Astrocyte of the hippocampus (primary cell): Measurements from ENCODE around the gene MYO5B.

Source experiments
- DNase-seq: peaks from one replicate; pipeline ENCODE4 v3.0.0; 2011; ENCODE audit warnings: low read depth, low spot score

The MYO5B gene

DNA sequence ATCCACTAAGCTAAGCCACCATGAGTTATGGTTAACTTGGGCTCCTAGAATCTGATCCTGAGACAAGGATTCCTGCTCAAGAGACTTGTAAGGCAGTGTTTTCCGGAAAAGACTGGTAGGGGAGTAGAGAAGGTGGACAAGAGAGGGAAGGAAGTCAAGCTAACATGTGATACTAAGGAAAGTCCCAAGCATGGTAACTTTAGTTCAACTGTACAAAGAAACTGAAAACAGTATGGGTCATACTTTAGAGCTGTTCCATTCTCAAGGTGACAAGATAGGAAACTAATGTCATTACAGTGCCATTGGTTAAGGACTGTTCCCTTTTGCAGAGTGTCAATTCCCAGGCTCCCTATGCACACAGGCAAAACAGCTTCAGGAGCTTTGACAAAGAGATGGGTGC, 5.8 kb downstream of the MYO5B start:
- DNase-seq, result no peak

DNA sequence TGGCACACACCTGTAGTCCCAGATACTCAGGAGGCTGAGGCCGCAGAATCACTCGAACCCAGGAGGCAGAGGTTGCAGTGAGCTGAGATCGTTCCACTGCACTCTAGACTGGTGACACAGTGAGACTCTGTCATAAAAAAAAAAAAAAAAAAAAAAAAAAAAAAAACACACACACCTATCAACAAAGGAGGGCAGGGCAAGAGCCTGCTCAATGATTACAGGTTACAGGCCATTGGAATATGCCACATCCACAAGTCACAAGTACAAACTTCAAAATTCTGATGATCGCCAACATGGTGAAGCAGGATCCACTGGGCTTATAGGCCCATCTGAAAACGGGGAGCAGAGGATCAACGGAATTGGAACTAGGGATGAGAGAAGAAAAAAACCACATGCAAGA, 6.3 kb downstream of the MYO5B start:
- DNase-seq, result no peak

DNA sequence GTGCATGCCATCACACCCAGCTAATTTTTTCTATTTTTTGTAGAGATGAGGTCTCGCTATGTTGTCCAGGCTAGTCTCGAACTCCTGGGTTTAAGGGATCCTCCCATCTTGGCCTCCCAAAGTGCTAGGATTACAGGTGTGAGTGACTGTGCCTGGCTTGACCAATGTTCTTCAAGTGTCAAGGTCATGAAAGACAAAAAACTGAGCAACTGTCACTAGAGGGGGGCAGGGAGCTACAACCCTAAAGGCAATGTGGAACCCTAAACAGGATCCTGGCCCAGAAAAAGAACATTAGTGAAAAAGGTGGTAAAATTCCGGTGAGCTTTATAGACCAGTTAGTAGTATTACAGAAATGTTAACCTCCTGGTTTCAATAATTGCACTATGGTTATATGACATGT, 7.3 kb downstream of the MYO5B start:
- DNase-seq, result no peak

DNA sequence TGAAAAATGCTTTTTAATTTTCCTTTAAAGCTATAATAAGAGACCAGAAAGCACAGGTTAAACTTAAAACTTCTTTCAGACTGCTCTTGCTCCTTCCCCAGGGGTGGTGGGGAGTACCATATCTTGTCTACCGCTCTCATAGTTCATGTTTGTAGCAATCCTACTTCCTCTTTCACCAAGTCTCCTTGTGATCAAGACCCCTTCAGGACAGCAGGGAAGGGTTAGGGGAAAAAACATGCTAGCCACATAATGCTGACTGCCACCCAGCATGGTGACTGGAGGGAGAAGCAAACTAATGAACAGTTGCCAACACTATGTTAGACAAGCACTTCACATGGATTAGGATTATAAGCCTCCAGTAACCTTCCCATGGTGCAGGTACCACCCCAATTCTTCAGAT, 8.6 kb downstream of the MYO5B start:
- no peak for DNase-seq

DNA sequence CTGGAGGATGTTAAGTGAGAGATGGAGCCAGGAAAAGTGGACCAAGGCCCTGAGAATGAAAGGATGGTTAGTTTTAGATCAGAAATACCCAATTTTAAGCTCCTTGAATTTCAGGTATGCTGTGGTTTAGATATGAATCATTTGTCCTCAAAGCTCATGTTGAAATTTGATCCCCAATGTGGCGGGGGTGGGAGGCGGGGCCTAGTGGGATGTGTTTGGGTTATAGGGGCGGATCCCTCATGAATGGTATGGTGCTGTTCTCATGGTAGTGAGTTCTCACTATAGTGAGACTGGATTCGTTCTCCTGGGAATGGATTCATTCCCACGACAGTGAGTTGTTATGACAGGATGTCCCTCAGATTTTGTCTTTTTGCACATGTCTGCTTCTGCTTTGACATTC, 11.4 kb downstream of the MYO5B start:
- peak; percentile 86 for DNase-seq

DNA sequence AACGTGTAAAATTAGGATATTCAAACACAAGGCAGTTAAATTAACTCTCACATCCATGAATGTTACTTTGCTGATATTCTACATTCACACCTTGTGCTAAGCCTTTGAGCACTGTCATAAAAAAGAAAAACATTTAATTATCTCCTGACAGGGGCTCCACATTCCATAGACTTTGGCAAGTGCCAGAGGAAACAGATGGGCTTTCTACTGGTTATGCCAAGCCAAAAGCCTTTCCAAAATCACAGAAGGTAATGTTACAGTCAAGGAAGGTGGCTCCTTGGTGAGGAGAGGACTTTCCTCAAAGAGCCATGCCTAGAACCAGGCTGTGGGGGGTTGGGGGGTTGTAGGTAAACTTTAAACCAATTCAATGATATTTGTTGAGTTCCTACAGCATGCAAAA, 12.4 kb downstream of the MYO5B start:
- DNase-seq, result no peak

DNA sequence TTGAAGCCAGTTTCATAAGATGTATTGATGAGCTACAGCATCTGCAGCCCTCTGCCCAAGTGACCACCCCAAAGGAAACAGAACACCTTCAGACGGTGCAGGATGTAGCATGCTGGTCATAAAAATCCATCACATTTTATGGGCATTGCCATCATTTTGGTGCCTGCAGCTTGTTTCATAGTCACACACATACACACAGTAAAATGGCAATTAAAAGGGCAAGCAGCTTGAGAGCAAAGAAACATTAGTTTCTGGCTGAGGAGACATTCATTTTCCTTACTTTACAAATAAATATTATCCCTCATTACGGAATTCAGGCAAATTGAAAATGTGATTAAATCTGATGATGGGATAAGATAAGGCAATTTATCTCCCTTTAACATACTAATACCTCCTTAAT, 13.4 kb downstream of the MYO5B start:
- DNase-seq, result no peak

DNA sequence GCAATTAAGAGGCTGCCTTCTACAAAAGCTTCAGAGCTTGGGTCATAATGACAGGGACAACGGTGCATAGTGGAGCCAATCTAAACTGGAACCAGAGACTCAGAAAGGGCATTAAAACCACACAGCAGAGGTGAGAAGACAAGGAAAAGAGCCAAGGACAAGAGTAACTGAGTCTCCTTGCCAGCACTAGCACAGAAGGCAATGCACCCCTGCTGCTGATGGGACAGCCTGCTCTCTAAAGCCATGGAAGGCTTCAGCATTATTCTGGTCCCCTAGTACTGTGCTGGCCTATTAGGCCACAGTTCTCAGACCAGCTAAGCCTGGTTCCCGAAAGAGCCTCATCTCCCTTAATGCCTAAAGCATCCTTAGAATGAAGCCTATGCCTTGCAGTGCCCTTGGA, 15.5 kb downstream of the MYO5B start:
- no peak for DNase-seq

DNA sequence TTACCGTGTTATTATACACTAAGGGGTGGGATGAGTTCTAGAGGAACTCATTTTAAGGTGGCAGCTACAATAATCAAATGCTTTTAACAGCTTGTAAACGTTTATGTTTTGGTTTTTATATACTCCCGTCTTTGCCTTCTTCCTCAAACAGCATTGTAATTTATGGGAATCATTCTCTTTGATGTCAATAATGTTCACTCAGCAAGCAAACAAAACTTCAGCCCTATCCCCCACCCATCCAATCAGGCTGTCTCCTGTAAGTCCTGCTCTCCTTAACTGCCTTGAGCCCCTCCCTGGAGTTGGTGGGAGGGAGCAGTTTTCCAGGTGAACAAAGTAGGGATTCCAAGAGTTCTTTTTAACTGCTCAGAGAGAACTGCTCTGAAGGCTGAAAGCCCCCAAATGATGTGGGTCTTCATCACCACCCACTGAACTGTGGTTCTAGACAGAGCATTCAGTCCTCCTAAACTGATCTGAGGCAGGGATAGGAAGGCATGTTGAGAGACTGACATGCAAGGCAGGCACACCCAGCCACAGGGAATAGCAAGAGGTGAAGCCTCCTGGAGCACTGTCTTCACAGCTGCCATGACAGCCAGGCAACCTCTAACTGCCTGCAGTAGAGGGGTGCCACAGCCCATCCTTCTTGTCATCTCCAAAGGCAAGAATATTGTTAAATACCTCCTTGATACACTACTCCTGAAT, 17.5 kb downstream of the MYO5B start:
- DNase-seq, result no peak

DNA sequence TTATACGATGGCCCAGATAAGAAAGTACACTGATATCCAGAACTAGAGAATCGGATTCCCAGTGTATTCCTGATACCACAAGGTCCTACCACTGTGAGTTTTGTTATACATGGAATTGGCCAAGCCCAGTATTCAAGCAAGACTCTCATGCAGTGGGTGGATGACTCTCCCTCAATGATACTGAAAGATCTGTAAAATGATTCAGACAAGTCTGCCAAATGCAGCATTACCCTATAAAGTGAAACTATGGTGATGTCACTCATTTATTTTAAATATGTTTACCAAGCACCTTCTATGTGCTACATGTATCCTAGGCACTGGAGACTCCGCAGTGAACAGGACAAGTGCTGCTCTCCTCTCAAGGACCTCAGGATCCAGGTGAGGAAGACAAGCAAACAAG, 22.6 kb downstream of the MYO5B start:
- no peak for DNase-seq

DNA sequence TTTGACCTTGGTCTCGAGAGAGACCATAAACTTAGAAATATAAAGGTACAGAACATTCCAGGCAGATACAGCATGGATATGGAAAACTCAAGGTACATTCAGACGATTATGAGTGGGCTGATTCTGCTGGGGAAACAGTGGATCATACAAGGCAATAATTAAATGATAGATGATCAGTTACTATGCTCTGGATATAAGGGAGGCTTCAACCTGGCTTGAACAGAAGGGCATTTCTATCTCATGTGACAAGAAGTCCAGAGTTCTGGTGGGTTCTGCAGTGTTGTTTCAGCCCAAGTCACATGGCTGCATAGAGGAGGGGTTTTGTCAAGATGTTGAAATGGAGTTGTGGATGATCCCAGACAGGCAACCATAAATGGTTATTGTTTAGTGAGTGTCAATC, 23.5 kb downstream of the MYO5B start:
- no peak for DNase-seq

DNA sequence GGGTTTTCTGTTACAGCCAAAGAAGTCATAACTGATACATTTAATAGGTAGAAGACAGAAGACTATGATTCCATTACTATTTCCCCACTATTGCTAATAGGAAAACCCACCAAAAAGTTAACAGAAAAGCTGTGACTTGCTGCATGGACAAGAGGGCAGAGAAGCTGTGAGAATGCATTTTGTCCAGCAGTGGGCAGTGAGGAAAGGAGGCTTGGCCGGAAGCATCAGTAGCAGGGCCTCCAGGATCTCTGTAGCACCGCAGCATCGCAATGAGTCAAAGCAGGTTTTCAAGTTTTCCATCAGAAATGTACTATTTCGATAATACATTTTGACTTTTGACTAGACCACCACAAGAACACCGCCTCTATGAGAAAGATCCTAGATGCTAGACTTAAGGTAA, 24.9 kb downstream of the MYO5B start:
- DNase-seq, result no peak

DNA sequence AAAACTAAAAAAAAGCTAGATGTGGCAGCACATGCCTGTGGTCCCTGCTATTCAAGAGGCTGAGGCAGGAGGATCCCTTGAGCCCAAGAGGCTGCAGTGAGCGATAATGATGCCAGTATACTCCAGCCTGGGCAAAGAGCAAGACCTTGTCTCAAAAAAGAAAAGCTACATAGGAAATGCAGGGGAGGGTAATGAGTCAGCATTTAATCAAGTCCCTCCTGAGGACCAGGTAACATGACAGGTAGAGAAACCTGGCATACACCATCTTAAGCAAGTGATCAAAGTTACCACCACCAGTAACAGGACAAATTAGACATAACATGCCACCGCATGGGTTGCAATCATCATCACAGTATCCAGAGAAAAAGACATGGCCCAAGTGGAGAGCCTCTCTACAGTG, 25.8 kb downstream of the MYO5B start:
- no peak for DNase-seq

DNA sequence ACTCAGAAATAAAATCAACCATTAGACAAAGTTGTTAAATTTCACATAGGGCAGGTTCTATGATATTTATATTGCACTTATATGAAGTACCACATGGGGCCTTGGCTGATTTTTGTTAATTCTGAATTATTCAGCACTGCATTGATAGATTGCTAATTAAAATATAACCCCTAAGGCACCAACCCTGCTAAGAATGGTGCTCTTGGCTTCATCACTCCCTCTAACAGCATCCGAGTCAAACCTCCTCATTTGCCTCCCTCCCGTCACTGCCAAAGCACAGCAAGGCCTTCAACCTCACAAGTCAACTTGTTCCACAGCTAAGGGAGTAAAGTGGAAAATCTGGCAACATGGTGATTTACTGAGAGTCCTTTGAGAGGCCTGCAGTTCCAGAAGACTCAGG, 27.0 kb downstream of the MYO5B start:
- DNase-seq, result no peak

DNA sequence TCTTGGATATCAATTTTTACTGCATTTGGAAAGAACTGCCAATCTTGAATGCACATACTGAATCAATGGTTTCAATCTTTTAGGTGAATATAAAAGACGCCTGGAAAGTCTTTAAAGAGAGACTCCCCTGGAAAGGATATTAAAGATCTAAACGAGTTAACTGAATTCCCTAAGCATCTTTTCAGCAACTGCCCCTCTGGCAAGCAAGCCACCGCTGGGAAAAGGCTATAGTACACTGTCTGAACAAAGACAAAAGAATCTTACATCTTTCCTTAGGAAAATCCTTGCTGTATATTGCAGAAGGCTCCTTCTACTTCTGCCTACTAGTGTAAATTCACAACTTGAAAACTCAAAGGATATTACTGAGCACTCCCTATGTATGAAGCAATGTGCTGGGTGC, 28.0 kb downstream of the MYO5B start:
- DNase-seq, result no peak

DNA sequence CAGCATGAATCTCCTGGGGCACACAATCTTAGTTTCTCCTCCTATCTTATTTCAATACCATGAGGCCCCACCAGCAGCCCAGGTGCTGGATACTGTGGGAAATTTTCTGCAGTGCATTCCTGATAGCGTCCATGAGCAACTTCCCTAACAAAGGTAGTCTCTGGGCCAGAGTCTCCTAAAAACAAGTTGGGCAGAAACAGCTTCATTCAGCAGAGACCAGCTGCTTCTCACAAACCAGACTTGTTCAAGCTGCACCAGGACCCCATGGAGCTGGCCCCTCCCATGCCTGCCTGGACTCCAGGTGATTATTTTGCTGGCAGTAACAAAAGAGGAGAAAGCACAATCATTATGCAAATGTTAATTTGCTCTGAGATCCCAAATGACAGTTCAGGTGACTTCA, 31.4 kb downstream of the MYO5B start:
- DNase-seq, result no peak

DNA sequence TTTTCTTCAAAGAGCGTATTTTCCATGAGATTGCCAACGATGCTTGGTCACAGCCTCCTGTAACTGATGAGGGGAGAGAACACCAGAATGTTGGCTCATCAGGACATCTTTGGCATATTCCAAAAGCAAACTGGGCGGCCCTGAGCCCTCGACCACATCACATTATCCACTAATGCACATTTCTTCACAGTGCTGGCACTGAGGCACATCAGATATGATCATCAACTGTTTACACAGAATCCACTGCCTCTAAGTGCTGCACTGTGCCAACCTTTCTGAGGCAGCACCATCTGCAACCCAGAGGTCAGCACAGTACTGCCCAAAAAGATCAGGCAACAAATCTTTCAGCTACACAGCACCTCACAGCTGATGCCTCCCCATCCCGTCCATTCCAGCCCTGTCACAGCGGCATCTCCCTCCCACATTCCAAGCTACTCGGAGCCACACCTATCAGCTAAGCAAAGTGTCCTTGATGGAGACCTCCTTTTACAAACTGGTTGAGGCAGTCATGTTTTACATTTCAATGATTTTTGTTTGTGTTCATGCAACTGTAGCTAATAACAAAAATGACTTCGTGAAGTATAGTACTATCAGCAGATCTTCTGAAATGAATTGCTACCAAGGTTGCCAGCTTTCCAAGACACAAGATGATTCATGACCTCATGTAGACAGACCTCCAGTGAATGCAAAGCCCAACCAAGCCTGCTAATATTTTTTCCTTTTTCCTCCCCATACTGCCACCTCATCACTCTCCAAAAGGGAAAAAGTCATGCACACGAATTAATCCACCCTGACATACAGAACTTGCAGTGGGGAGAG, 32.3 kb downstream of the MYO5B start:
- peak; percentile 44 for DNase-seq

DNA sequence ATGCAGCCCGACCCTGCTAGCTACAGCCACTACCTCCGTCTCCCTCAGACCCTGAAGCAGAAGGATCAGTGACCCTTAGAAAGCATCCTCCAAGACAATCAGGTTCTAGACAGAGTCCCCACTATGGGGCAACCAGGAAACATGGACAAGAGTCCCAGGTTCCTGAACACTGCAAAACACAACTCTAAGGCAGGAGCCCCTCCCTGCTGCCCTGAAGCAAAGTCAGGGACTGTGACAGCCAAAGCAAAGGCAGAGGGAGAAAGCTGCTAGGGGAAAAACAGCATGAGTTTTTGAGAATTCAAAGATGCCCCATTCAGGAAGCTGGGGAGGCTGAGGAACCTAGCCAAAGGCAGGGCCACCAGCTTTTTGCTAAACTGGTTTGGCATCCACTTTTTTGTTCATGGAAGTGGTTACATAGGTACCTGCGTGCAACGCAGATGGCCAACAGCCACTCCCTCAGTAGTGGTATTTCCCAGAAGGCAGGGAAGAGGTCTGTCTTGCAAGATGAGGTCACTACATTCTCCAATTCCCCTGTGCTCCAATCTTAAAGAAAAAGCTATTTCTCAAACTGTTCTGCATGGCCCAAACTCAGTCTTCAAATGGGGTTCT, 33.2 kb downstream of the MYO5B start:
- DNase-seq, result no peak

DNA sequence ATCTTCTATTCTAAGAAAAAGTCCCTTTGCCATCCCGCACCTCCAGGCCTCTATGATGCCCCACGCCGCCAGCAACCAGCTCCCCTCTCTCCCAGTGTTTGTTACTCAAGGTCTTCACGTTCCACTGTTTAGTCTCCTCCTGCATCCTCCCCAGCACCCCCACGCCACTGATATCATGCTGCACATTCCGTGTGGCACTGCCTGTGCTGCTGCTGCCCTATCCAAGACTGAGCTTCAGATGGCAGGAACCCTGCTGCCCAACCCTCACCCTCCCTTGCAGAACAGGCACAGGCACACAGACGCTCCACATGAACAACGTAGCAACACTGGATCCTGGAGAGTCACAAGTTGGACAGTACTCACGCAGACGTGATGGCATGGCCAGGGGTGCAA, 35.3 kb downstream of the MYO5B start:
- DNase-seq, result no peak

DNA sequence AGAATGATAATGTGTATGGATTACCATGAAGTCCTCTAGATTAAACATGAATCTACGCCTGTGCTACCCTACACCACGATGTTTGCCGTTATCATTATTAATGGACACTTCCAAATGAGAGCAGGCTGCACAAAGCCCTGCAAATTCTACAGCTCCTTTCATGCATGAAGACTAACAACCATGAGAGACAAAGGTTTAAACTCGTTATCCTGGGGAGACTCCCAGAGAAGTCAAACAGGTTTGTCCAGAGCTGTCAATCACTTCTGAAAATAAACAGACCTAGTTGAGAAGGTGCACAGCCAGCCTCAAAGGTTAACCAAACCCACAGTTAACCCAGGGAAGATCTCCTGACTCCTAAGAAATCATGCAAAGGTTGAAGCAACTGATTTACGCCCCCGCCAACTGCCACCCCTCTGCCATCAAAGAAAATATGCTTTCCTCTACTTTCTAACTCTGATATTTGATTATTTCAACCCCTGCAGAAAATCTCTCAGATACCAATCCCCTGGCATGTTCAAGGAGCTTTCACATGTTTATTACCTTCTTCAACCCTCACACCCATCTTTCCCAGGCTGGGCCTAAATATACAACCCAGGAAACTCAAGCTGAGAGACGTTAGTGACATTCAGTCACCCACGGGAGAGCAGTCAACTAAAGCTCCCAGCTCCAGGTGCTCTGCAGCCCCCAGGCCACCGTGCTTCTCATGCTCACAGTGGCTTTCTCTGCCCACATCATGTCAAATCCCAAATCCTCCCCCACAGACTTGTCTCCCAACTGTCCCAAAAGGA, 35.9 kb downstream of the MYO5B start:
- DNase-seq, result no peak

DNA sequence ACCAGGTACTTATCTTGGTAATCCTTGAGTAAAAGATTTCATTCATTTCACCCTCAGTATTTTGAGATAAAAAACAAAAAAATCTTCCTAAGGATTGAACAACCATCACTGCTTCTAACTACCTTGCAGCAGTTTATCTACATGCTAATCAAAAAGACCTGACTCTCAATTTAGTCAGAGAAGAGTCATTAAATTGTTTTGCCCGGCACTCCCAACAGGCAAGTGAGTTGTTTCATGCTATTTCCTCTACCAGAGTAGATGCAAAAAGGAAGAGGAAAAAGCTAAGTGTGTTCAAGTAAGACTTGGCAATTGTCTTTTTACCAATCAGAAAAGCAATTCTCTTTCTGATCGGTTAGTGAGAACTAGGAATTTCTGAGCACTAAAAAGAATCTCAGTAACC, 39.5 kb downstream of the MYO5B start:
- no peak for DNase-seq

DNA sequence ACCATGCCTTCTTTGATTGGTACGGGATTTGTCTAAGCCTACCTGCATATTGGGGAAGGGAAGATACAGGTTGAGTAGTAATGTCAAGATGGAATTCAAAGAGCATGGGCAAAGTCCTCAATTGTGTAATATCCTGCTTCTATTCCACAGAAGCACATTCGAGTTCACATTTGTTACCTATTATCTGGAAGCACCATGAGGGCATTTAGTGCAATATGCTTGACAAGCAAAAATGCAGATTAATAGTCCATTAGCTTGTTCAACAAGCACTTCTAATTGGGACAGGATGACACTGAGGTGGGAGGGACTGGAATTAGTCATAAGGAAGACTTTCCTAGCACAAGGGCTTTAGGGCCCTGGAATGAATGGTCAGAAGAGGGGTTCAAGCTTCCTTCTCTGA, 40.5 kb downstream of the MYO5B start:
- no peak for DNase-seq
